Measurements from ENCODE around the gene PDLIM1. TPM values are rescaled to one million over a fixed set of nuclear protein-coding genes. Genes with fewer than 3 reads are reported as not detected.

Gene PDLIM1
- total RNA-seq, 1 donor from 2014 or later, result 2.9 TPM

GRCh38 chr10:95328013-95328412 is 37.2 kb upstream of the PDLIM1 start:
- H3K27me3 Mint-ChIP-seq (ENCODE audit: low read depth), result peaks cover 8% of the 10 kb centered on the region
- H3K27ac Mint-ChIP-seq, result no peak overlapping the region
- intact Hi-C loops (cut with micrococcal nuclease), result no loop called here
- H3K4me3 Mint-ChIP-seq (ENCODE audit: low read depth), result no peak overlapping the region
- no peak for DNase-seq (ENCODE audit: low spot score)
- no peaks in the 10 kb centered on the region for H3K36me3 Mint-ChIP-seq (ENCODE audit: low read depth)
- peaks cover 1% of the 10 kb centered on the region for H3K4me1 Mint-ChIP-seq (ENCODE audit: low read depth)
- no peaks in the 10 kb centered on the region for H3K9me3 Mint-ChIP-seq

GRCh38 chr10:95327367-95327766 is 36.6 kb upstream of the PDLIM1 start:
- Mint-ChIP-seq H3K27ac (no peak overlapping the region), H3K27me3 (ENCODE audit: low read depth) (peaks cover 8% of the 10 kb centered on the region), H3K4me1 (ENCODE audit: low read depth) (peaks cover 1% of the 10 kb centered on the region), H3K9me3 (no peaks in the 10 kb centered on the region), H3K36me3 (ENCODE audit: low read depth) (no peaks in the 10 kb centered on the region), H3K4me3 (ENCODE audit: low read depth) (no peak overlapping the region)
- no peak for DNase-seq (ENCODE audit: low spot score)
- intact Hi-C loops (cut with micrococcal nuclease), result no loop called here

GRCh38 chr10:95326396-95326795 is 35.6 kb upstream of the PDLIM1 start:
- Mint-ChIP-seq H3K27me3 (ENCODE audit: low read depth) (peaks cover 14% of the 10 kb centered on the region), H3K27ac (no peak overlapping the region), H3K36me3 (ENCODE audit: low read depth) (no peaks in the 10 kb centered on the region), H3K4me1 (ENCODE audit: low read depth) (peaks cover 1% of the 10 kb centered on the region), H3K4me3 (ENCODE audit: low read depth) (no peak overlapping the region), H3K9me3 (no peaks in the 10 kb centered on the region)
- DNase-seq (ENCODE audit: low spot score), result no peak
- intact Hi-C loops (cut with micrococcal nuclease), result no loop called here

GRCh38 chr10:95325863-95326262 is 35.1 kb upstream of the PDLIM1 start:
- intact Hi-C loops (cut with micrococcal nuclease), result no loop called here
- peaks cover 1% of the 10 kb centered on the region for H3K4me1 Mint-ChIP-seq (ENCODE audit: low read depth)
- peaks cover 19% of the 10 kb centered on the region for H3K27me3 Mint-ChIP-seq (ENCODE audit: low read depth)
- no peaks in the 10 kb centered on the region for H3K9me3 Mint-ChIP-seq
- no peaks in the 10 kb centered on the region for H3K36me3 Mint-ChIP-seq (ENCODE audit: low read depth)
- no peak for DNase-seq (ENCODE audit: low spot score)
- no peak overlapping the region for H3K27ac Mint-ChIP-seq
- H3K4me3 Mint-ChIP-seq (ENCODE audit: low read depth), result no peak overlapping the region

DNA sequence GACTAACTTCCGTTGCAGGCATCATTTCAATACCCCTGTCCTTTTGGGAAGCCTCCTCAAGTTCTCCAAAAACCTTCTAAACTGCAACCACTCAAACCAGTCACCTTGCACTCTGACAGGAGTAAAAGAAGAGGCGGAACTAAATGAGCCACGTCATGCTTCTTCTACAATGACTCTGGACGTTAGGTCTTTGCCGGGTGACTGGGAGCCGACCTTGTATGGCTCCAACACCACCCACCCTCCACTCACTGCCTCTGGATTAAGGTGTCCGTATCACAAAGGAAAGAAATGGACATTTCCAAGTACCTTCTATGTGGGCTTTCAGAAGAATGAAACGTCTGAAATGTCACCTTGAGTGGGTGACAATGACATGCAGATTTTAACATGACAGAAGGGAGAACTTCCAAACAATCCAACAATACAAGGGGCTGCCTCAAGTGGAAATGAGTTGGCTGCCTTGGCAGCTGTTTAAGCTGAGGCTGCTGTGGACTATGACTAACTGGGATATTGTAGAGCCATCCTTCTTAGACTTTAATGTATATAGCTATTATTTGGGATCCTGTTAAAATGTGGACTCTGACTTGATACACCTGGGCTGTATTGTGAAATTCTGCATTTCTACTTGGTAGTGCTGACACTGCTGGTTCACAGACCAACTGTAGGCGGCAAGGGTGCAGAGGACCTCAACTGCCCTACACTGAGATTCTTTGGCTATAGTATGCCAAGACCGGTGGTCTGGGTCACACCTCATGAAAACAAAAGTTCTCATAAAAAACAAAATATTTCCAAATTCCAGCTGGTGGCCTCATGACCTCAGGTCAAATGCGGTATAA is 33.8 kb upstream of the PDLIM1 start:
- no peaks in the 10 kb centered on the region for H3K9me3 Mint-ChIP-seq
- no peak overlapping the region for H3K4me3 Mint-ChIP-seq (ENCODE audit: low read depth)
- no peak for DNase-seq (ENCODE audit: low spot score)
- no peak overlapping the region for H3K27ac Mint-ChIP-seq
- peaks cover 27% of the 10 kb centered on the region for H3K27me3 Mint-ChIP-seq (ENCODE audit: low read depth)
- intact Hi-C loops (cut with micrococcal nuclease), result no loop called here
- H3K4me1 Mint-ChIP-seq (ENCODE audit: low read depth), result peaks cover 1% of the 10 kb centered on the region
- no peaks in the 10 kb centered on the region for H3K36me3 Mint-ChIP-seq (ENCODE audit: low read depth)

DNA sequence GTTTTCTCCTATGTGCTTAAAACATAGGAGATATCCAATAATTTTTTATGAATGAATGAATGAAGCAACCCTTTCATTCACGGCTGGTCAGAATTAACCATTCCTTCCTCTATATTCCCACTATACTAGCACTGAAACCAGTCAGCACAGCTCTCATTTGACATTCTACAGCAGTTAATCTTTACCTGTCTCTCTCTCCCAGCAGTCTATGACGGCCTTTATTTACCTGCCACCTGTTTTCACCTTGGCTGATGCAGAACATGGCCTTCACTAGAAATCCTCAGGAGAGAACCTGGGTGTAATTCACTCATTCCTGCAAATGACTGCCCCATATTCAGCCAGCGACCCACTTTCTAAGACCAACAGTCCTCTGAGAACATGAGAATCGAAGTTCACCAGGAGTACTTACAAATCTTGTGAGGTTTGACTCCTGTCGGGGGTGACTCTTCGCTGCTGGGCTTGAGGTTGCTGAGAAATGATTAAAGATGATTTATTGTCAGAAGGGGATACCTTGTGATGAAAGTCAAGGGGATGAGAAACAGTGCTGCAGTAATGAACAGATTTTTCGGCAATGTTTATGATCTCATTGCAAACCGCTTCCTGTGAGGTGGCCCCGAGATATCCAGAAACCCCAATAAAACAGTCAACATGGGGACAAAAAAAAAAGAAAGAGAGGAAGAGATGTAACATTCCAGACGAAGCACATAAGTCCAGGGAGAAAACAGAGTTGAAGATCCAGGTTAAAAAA is 30.9 kb upstream of the PDLIM1 start:
- Mint-ChIP-seq H3K36me3 (ENCODE audit: low read depth) (no peaks in the 10 kb centered on the region), H3K27ac (no peak overlapping the region), H3K4me3 (ENCODE audit: low read depth) (no peak overlapping the region), H3K4me1 (ENCODE audit: low read depth) (no peaks in the 10 kb centered on the region), H3K9me3 (no peaks in the 10 kb centered on the region), H3K27me3 (ENCODE audit: low read depth) (peaks cover 24% of the 10 kb centered on the region)
- DNase-seq (ENCODE audit: low spot score), result no peak
- intact Hi-C loops (cut with micrococcal nuclease), result no loop called here

DNA sequence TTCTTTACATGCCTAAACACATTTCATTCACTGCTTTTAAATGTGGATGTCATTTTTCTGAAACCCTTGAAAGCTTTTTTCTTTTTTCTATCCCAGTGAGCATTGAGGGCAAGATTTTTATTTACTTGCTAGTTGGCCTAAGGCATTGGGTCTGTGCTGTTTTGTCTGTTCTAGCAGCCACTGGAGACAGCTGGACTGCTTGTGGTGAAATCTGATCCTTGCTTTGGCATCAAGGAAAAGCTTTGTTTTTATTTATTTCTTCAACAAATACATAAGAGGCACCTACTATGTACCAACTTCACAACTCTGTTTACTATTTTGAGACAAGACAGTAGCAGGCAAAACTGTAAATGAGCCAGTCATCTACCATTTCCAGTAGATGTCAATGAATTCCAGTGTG is 28.4 kb upstream of the PDLIM1 start:
- Mint-ChIP-seq H3K9me3 (no peaks in the 10 kb centered on the region), H3K27ac (no peak overlapping the region), H3K36me3 (ENCODE audit: low read depth) (no peaks in the 10 kb centered on the region), H3K4me3 (ENCODE audit: low read depth) (no peak overlapping the region), H3K4me1 (ENCODE audit: low read depth) (no peaks in the 10 kb centered on the region), H3K27me3 (ENCODE audit: low read depth) (peaks cover 32% of the 10 kb centered on the region)
- DNase-seq (ENCODE audit: low spot score), result no peak
- intact Hi-C loops (cut with micrococcal nuclease), result no loop called here

DNA sequence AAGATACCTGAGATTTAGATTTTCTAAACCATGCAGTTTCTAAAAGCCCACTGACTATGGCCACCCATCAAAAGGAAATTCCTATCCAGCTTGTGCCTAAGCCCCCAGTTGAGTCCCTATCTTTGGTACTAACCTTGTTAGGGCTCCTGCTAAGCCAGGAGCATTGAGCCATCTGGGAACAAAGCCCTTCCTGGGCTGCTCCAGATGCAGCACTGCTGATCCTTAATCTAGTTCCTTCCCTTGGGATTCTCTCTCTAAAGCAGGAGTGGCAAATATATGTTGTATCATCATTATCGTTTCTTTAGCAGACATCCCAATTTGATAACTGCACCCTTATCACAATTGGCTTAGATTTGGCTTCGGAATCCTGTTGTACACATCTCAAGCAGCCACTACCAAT is 24.7 kb upstream of the PDLIM1 start:
- DNase-seq (ENCODE audit: low spot score), result no peak
- Mint-ChIP-seq H3K4me1 (ENCODE audit: low read depth) (peaks cover 3% of the 10 kb centered on the region), H3K27me3 (ENCODE audit: low read depth) (peaks cover 22% of the 10 kb centered on the region), H3K27ac (no peak overlapping the region), H3K36me3 (ENCODE audit: low read depth) (no peaks in the 10 kb centered on the region), H3K9me3 (no peaks in the 10 kb centered on the region), H3K4me3 (ENCODE audit: low read depth) (no peak overlapping the region)
- intact Hi-C loops (cut with micrococcal nuclease), result no loop called here

- Mint-ChIP-seq H3K9me3 (no peaks in the 10 kb centered on the region), H3K4me1 (ENCODE audit: low read depth) (peaks cover 13% of the 10 kb centered on the region), H3K36me3 (ENCODE audit: low read depth) (no peaks in the 10 kb centered on the region), H3K27me3 (ENCODE audit: low read depth) (peaks cover 18% of the 10 kb centered on the region), H3K27ac (no peak overlapping the region), H3K4me3 (ENCODE audit: low read depth) (no peak overlapping the region)
- no peak for DNase-seq (ENCODE audit: low spot score)
- intact Hi-C loops (cut with micrococcal nuclease), result no loop called here
These were observed 23.6 kb upstream of the PDLIM1 start for GRCh38 chr10:95314192-95314918.

DNA sequence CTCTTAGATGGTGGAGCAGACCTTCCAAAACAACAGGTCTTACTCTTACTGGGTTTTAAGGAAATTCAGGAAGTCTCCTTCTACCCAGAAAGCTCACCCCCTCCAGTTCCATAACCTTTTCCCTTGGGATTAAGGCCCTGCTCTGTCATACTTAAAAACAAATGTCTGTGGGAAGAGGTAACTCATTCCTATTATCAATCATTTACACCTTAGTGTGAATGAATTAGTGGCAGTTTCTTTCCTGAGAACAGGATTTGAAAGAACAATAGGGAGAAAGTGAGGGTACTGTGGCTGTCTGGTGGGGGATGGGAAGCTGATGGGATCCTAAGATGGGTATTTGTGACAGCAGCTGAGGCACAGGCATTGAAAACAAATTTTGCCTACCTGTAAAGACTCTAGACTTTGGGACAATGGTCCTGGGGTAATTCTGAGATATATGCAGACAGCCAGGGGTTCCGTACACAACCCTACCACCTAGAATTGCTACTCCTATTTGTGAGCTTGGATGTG is 22.2 kb upstream of the PDLIM1 start:
- peaks cover 23% of the 10 kb centered on the region for H3K4me1 Mint-ChIP-seq (ENCODE audit: low read depth)
- intact Hi-C loops (cut with micrococcal nuclease), result no loop called here
- no peak overlapping the region for H3K27ac Mint-ChIP-seq
- no peaks in the 10 kb centered on the region for H3K9me3 Mint-ChIP-seq
- peaks cover 17% of the 10 kb centered on the region for H3K27me3 Mint-ChIP-seq (ENCODE audit: low read depth)
- no peaks in the 10 kb centered on the region for H3K36me3 Mint-ChIP-seq (ENCODE audit: low read depth)
- DNase-seq (ENCODE audit: low spot score), result no peak
- H3K4me3 Mint-ChIP-seq (ENCODE audit: low read depth), result no peak overlapping the region

GRCh38 chr10:95312257-95312656 is 21.5 kb upstream of the PDLIM1 start:
- intact Hi-C loops (cut with micrococcal nuclease), result no loop called here
- Mint-ChIP-seq H3K4me1 (ENCODE audit: low read depth) (peaks cover 24% of the 10 kb centered on the region), H3K36me3 (ENCODE audit: low read depth) (no peaks in the 10 kb centered on the region), H3K27me3 (ENCODE audit: low read depth) (peaks cover 18% of the 10 kb centered on the region), H3K9me3 (no peaks in the 10 kb centered on the region), H3K27ac (no peak overlapping the region), H3K4me3 (ENCODE audit: low read depth) (no peak overlapping the region)
- no peak for DNase-seq (ENCODE audit: low spot score)

GRCh38 chr10:95309958-95310357 is 19.2 kb upstream of the PDLIM1 start:
- peaks cover 17% of the 10 kb centered on the region for H3K27me3 Mint-ChIP-seq (ENCODE audit: low read depth)
- H3K27ac Mint-ChIP-seq, result no peak overlapping the region
- H3K4me3 Mint-ChIP-seq (ENCODE audit: low read depth), result no peak overlapping the region
- H3K4me1 Mint-ChIP-seq (ENCODE audit: low read depth), result peaks cover 24% of the 10 kb centered on the region
- H3K36me3 Mint-ChIP-seq (ENCODE audit: low read depth), result no peaks in the 10 kb centered on the region
- no peak for DNase-seq (ENCODE audit: low spot score)
- no peaks in the 10 kb centered on the region for H3K9me3 Mint-ChIP-seq
- intact Hi-C loops (cut with micrococcal nuclease), result no loop called here
